Activated T-cell treated with anti-CD3 and anti-CD28 coated beads, Interleukin-2, amount 50 U/mL, for 48 hours (primary cell): ENCODE measurements around the gene RPS6KC1.
"Not testable (repeated sequence)": the region's sequence is repeated elsewhere in the genome, so short reads cannot be mapped to it uniquely, and the experiment has no call there.

Source experiments
- DNase-seq, 2 experiments: peaks; one replicate each; pipeline ENCODE4 v3.0.0-alpha.2; 2020

Gene RPS6KC1

GRCh38 chr1:213054733-213055591 is 3.9 kb downstream of the RPS6KC1 start:
- DNase-seq, result no peak

- DNase-seq, result no peak
Measured at GRCh38 chr1:213055767-213056166, 4.7 kb downstream of the RPS6KC1 start.

DNA sequence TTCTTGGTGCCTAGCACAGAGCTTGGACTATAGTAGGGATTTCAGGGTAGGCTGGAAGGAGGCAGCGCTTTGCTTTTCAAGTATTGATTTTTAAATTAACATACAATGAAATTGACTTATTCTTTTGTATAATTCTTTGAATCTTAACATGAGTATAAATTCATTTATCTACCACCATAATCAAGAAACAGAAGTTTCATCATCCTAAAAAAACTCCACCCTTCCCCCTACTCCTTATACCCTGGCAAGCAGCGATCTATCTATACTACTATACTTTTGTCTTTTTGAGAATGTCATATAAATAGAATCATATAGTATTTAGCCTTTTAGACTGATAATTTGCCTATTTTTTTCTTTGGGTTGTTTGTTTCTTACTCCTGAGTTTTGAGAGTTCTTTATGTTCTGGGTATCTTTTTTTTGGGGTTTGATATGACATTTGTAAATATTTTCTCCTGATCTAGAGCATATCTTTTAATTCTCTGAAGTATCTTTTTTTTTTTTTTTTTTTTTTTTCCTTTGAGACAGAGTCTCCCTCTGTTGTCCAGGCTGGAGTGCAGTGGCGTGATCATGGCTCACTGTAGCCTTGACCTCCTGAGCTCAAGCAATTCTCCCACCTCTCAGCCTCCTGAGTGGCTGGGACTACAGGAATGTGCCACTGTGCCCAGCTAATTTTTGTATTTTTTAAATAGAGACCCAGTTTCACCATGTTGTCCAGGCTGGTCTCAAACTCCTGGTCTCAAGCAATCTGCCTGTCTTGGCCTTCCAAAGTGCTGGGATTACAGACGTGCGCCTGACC is 6.4 kb downstream of the RPS6KC1 start:
- DNase-seq, result no peak

GRCh38 chr1:213060836-213061235 is 9.8 kb downstream of the RPS6KC1 start:
- DNase-seq, result no peak

- no peak for DNase-seq
Measured at GRCh38 chr1:213061263-213061662, 10.2 kb downstream of the RPS6KC1 start.

DNA sequence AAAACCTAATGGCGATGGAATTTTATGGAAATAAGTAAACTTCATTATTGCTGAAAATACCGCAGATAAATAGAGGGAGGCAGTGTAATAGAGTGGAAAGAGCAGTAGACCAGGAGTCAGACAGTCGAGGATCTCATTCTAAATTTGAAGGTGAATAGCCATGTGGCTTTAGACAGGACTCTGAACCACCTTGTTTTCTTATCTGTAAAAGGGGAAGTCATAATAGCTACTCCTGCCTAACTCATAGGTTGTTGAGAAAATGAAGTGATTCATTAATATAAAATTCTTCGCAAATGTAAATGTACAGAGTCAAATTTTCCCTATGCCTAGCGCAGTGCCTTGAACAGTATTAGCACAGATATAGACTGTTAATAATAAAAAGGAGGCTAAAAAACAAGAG is 14.8 kb downstream of the RPS6KC1 start:
- no peak for DNase-seq

- DNase-seq, result no peak
Measured at GRCh38 chr1:213066363-213066762, 15.3 kb downstream of the RPS6KC1 start.

DNA sequence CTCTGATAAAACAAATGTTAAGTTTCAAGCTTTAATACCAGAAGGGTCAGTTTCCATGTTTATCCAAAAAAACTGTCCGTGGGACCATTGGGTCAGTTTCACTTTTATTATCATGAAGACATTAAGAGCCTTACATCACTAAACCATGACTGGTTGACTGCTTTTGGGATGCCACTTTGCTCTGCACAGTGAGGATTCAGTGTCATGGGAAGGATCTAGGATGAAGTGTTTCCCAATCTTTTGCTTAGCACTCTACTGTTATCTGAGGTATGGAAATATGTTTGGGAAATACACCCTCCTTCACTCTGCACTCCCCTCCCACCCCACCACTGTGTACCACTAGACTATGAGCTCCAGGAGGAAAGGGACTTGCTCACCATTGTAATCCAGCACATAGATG is 16.3 kb downstream of the RPS6KC1 start:
- no peak for DNase-seq

GRCh38 chr1:213070406-213070805 is 19.4 kb downstream of the RPS6KC1 start:
- no peak for DNase-seq

- no peak for DNase-seq
Measured at GRCh38 chr1:213075725-213076124, 24.7 kb downstream of the RPS6KC1 start.

- DNase-seq, result no peak
Measured at GRCh38 chr1:213082420-213083111, 31.5 kb downstream of the RPS6KC1 start.

DNA sequence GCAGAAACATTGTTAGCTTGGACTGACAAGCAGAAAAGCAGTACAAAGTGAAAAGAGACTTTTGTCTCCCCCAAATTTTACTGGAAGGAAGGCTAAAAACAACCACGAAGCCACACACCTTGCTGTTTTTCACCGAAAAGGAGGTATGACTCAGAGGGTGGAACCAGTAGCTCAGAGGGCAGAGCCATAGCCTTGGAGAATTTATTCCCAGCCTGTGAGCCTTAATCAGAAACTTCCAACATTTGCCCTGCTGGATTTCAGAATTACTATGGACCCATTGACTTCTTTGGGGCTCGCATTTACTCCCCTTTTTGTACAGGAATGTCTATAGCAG is 32.0 kb downstream of the RPS6KC1 start:
- no peak for DNase-seq

DNA sequence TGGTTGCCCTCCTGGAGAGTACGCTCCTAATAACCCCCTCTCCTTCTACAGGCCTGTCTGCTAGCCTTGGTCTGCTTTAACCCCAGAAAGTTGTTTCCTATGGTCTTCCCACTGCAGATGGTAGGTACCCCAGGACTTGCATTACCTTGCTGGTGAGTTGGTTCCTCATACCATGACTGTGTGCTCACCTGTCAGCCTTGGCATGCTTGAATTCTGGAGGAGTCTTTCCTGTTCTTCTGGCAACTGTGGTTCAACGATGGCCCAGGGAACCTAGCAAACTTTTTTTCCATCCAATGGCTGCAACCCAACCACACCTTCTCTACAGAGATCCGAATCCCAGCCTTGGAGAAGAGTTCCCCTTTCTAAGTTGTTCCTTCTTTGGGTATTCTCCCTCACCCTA is 36.9 kb downstream of the RPS6KC1 start:
- no peak for DNase-seq

GRCh38 chr1:213089924-213090677 is 39.1 kb downstream of the RPS6KC1 start:
- DNase-seq, result no peak

DNA sequence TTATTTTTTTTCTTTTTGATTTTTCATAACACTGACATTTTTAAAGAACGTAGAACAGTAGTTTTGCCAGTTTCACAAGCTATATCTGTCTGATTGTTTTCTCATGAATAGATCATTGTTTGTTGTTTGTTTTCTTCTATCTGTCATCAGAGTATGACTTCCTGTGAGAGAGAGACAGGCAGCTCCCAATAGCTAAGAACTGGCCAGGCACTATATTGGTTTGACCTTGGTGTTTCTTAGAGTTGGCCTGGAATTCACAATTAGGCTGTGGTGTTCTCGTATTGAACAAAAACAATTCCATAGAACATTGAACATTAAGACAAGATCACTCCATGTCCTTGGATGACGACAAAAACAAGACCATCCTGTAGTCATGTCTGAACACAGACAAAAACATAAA is 43.4 kb downstream of the RPS6KC1 start:
- DNase-seq, result no peak

GRCh38 chr1:213095467-213095866 is 44.4 kb downstream of the RPS6KC1 start:
- DNase-seq, result no peak

DNA sequence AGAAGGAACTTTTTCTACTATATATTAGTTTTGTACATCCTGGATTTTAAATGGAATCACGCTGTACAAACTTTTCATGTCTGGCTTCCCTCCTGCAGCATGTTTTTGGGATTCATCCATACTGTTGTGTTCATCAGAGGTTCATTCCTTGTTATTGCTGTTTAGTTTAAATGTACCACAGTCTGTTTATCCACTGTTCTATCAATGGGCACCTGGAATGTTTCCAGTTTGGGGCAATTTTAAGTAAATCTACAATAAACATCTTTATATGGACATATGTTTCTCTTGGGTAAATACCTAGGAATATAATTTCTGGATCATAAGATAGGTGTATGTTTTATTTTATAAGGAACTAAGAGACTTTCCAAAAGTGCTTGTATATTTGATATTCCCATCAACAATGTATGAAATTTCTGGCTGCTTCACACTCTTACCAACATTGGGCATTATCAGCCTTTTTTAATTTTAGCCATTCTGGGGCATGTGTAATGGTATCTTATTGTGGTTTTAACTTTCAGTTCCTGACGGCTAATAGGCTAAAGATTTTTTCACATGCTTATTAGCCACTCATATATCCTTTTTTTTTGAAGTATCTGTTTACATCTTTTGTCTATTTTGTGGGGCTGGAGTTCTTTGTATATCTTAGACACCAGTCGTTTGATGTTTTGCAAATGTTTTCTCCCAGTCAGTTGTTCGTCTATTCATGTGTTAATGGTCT is 48.8 kb downstream of the RPS6KC1 start:
- no peak for DNase-seq

DNA sequence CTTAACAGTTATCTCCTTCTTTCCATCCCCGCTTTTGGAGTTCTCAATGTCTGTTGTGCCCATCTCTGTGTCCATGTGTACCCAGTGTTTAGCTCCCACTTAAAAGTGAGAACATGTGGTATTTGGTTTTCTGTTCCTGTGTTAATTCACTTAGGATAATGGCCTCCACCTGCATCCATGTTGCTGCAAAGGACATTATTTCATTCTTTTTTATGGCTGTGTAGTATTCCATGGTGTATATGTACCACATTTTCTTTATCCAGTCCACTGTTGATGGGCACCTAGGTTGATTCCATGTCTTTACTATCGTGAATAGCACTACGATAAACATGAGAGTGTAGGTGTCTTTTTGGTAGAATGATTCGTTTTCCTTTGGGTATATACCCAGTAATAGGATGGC is 49.5 kb downstream of the RPS6KC1 start:
- not testable (repeated sequence) for DNase-seq

GRCh38 chr1:213103377-213104306 is 52.6 kb downstream of the RPS6KC1 start:
- no peak for DNase-seq

DNA sequence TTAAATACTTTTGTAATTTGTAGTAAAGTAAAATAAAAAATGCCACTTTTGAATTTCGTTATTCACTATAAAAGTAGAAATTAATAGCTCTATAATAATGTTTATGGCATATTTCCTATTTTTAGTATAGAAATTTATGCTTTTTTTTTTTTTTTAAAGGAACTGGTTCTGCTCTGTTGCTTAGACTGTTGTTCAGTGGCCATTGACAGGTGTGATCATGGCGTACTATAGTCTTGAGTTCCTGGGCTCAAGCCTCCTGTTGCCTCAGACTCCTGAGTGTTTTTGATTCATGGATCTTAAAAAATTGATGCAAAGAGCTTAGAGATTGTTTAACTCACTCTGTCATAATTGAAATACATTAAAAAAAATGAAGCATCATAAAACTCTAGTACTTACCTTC is 53.6 kb downstream of the RPS6KC1 start:
- no peak for DNase-seq

GRCh38 chr1:213106298-213106697 is 55.3 kb downstream of the RPS6KC1 start:
- DNase-seq, result no peak
